WI38 (cell line): ENCODE data around the gene USP49.

ENCODE experiments used
- H3K4me3 ChIP-seq: 2 replicates; pipeline ENCODE4 v1.5.1; 2011; ENCODE audit warnings: low read depth, mild to moderate bottlenecking, control low read depth, low read length
- CTCF ChIP-seq: IDR thresholded peaks from 2 replicates; pipeline ENCODE4 v1.5.1; 2012; ENCODE audit warnings: low read depth, mild to moderate bottlenecking, control low read depth, low read length

Gene USP49

GRCh38 chr6:41796474-41796873 is 98.7 kb downstream of the USP49 start:
- no peak for TF ChIP-seq CTCF
- H3K4me3 ChIP-seq: no peak overlapping the region

- no peak overlapping the region for H3K4me3 ChIP-seq
- no peak for TF ChIP-seq CTCF
These were observed 103.2 kb downstream of the USP49 start for GRCh38 chr6:41791984-41792383.

GRCh38 chr6:41791305-41791704 is 103.9 kb downstream of the USP49 start:
- no peak overlapping the region for H3K4me3 ChIP-seq

GRCh38 chr6:41790045-41790444 is 105.1 kb downstream of the USP49 start:
- H3K4me3 ChIP-seq: no peak overlapping the region
- TF ChIP-seq CTCF: no peak

More at GRCh38 chr6:41791305-41791704, 103.9 kb downstream of the USP49 start:
- no peak for TF ChIP-seq CTCF

- no peak overlapping the region for H3K4me3 ChIP-seq
- TF ChIP-seq CTCF: no peak
These were observed 105.8 kb downstream of the USP49 start for GRCh38 chr6:41789390-41789724.

GRCh38 chr6:41787219-41787917 is 107.8 kb downstream of the USP49 start, which contains the start of gene TOMM6:
TSS of gene TOMM6 (plus strand) at chr6:41787694. CDS start at chr6:41787698, 4 bp downstream.
- peak within 1 kb of the TSS; percentile 100 for H3K4me3 ChIP-seq
- TF ChIP-seq CTCF: peak; percentile 68; the same call in 1 of the 2 replicates

- peak overlapping the region; percentile 100 for H3K4me3 ChIP-seq
- peak; percentile 56 for TF ChIP-seq CTCF
These were observed 108.5 kb downstream of the USP49 start for GRCh38 chr6:41786451-41787218.
